Stimulated activated CD8-positive, alpha-beta memory T cell treated with anti-CD3 and anti-CD28 coated beads, Interleukin-2, amount 100 ng/mL, for 1 hour (primary cell): ENCODE data around the gene ELMO1.
"Not testable (repeated sequence)": the region's sequence is repeated elsewhere in the genome, so short reads cannot be mapped to it uniquely, and the experiment has no call there.

Experiments used
- DNase-seq, 2 donors: peaks; one replicate each; pipeline ENCODE4 v3.0.0-alpha.2; 2020; ENCODE audit warnings: low read depth in 2 of 2

The ELMO1 gene

GRCh38 chr7:37193087-37193774 is 255.4 kb downstream of the ELMO1 start:
- DNase-seq, result no peak

- no peak for DNase-seq
These were observed 256.9 kb downstream of the ELMO1 start for GRCh38 chr7:37191797-37192196.

GRCh38 chr7:37187179-37187578 is 261.5 kb downstream of the ELMO1 start:
- DNase-seq, result no peak

GRCh38 chr7:37186753-37187152 is 261.9 kb downstream of the ELMO1 start:
- no peak for DNase-seq

GRCh38 chr7:37181550-37181932 is 267.1 kb downstream of the ELMO1 start:
- DNase-seq, result no peak

- no peak for DNase-seq
These were observed 267.7 kb downstream of the ELMO1 start for GRCh38 chr7:37180828-37181549.

- no peak for DNase-seq
These were observed 272.6 kb downstream of the ELMO1 start for GRCh38 chr7:37176079-37176478.

GRCh38 chr7:37174460-37174859 is 274.2 kb downstream of the ELMO1 start:
- no peak for DNase-seq

GRCh38 chr7:37173670-37174069 is 275.0 kb downstream of the ELMO1 start:
- DNase-seq, result no peak

- no peak for DNase-seq
These were observed 286.6 kb downstream of the ELMO1 start for GRCh38 chr7:37162106-37162505.

GRCh38 chr7:37160656-37161055 is 288.0 kb downstream of the ELMO1 start:
- no peak for DNase-seq

- DNase-seq, result no peak
These were observed 295.3 kb downstream of the ELMO1 start for GRCh38 chr7:37153376-37153775.

GRCh38 chr7:37151741-37152413 is 296.8 kb downstream of the ELMO1 start:
- DNase-seq, result no peak

GRCh38 chr7:37150856-37151255 is 297.8 kb downstream of the ELMO1 start:
- DNase-seq, result no peak

- no peak for DNase-seq
These were observed 298.5 kb downstream of the ELMO1 start for GRCh38 chr7:37150180-37150579.

GRCh38 chr7:37149773-37150124 is 298.9 kb downstream of the ELMO1 start:
- DNase-seq, result no peak

GRCh38 chr7:37149051-37149772 is 299.5 kb downstream of the ELMO1 start:
- no peak for DNase-seq

- no peak for DNase-seq
These were observed 303.0 kb downstream of the ELMO1 start for GRCh38 chr7:37145682-37146081.

- DNase-seq, result no peak
These were observed 304.2 kb downstream of the ELMO1 start for GRCh38 chr7:37144423-37144822.

GRCh38 chr7:37142958-37143357 is 305.7 kb downstream of the ELMO1 start:
- DNase-seq, result no peak

GRCh38 chr7:37141742-37142141 is 306.9 kb downstream of the ELMO1 start:
- DNase-seq, result no peak

- not testable (repeated sequence) for DNase-seq
These were observed 314.8 kb downstream of the ELMO1 start for GRCh38 chr7:37133902-37134301.
